ENCODE data around the gene NHSL1. TPM values are rescaled to one million over a fixed set of nuclear protein-coding genes. Genes with fewer than 3 reads are reported as not detected.

NHSL1 gene
- total and polyA plus RNA-seq, 2 of the 8 experiments (the other 6 are each of a cell fraction or from before 2014, with no cell fraction given) = 7.2 to 32.4 TPM

GRCh38 chr6:138440296-138440695 lies 59.0 kb downstream of the NHSL1 start:
- Histone ChIP-seq H3K23me2 (ENCODE audit: low read depth, low read length) (no peaks in the 10 kb centered on the region), H4K91ac (replicated peaks; ENCODE audit: insufficient read length, low read length) (no peak overlapping the region), H3K9me3 (ENCODE audit: insufficient read depth in 2 of 2, low read depth in 1 of 2, low read length in 1 of 2) (no peaks in the 10 kb centered on the region), H3K14ac (ENCODE audit: insufficient read length) (no peak overlapping the region), H2BK120ac (replicated peaks; ENCODE audit: low read depth, low read length) (no peak overlapping the region), H3K4me2 (ENCODE audit: insufficient read depth in 1 of 2, low read depth in 2 of 2, low read length in 2 of 2) (no peak overlapping the region), H2BK12ac (ENCODE audit: low read depth, low read length) (no peak overlapping the region), H3K4me3 (ENCODE audit: extremely low read depth in 1 of 4, insufficient read depth in 2 of 4, low read depth in 3 of 4, low read length in 4 of 4) (no peak overlapping the region), H4K20me1 (replicated peaks in 1 of 2; ENCODE audit: control insufficient read depth in 1 of 2, insufficient read depth in 2 of 2, low read length in 2 of 2) (no peaks in the 10 kb centered on the region), H2AK5ac (ENCODE audit: low read depth, low read length) (no peak overlapping the region), H2BK5ac (ENCODE audit: low read depth, low read length) (no peak overlapping the region), H3K36me3 (ENCODE audit: control insufficient read depth in 2 of 4, insufficient read depth in 4 of 4, low read length in 3 of 4) (peaks cover 0 to 19% (median 2%) of the 10 kb centered on the region in 4 experiments; a peak in 5 of 8 replicates), H2BK20ac (ENCODE audit: low read length) (no peak overlapping the region), H3K18ac (ENCODE audit: extremely low read depth, low read length) (no peak overlapping the region), H2AFZ (ENCODE audit: low read length) (no peak overlapping the region), H3K56ac (replicated peaks; ENCODE audit: insufficient read length, low read depth, low read length) (no peak overlapping the region), H3K79me1 (ENCODE audit: low read depth, low read length) (no peaks in the 10 kb centered on the region), H3K4ac (replicated peaks; ENCODE audit: insufficient read length, low read depth, low read length) (no peak overlapping the region), H3K27me3 (replicated peaks in 1 of 4; ENCODE audit: control insufficient read depth in 3 of 4, extremely low read depth in 1 of 4, insufficient read depth in 3 of 4, low read length in 3 of 4) (no peaks in the 10 kb centered on the region), H4K8ac (ENCODE audit: extremely low read depth, insufficient read depth, low read length) (no peak overlapping the region), H2BK15ac (ENCODE audit: low read length) (no peak overlapping the region), H4K5ac (ENCODE audit: insufficient read length, low read depth, low read length) (no peak overlapping the region), H3K9ac (replicated peaks in 1 of 4; ENCODE audit: extremely low read depth in 1 of 4, low read depth in 3 of 4, low read length in 3 of 4) (no peak overlapping the region), H3K4me1 (replicated peaks in 1 of 4; ENCODE audit: control insufficient read depth in 3 of 4, insufficient read depth in 4 of 4, low read length in 3 of 4) (no peaks in the 10 kb centered on the region), H3K79me2 (ENCODE audit: control insufficient read depth in 1 of 2, insufficient read depth in 2 of 2, low read length in 2 of 2) (no peaks in the 10 kb centered on the region), H3K27ac (ENCODE audit: low read depth, low read length) (no peak overlapping the region), H3K23ac (ENCODE audit: insufficient read length) (no peak overlapping the region)
- WGBS, 2 experiments (ENCODE audit: extremely low coverage in 1 of 2, insufficient coverage in 1 of 2, insufficient read length in 1 of 2, insufficient replicate concordance in 2 of 2, low coverage in 1 of 2, low lambda C conversion rate in 2 of 2, missing lambda C conversion rate in 1 of 2) = 92% methylated on average over 3 of the region's 3 CpGs; no CpG with 5 or more reads in 1 of the 2 experiments
- ChIA-PET CTCF (ENCODE audit: partially characterized antibody) (interaction anchor here (0.6 to 3.9 kb wide), 7 partner anchors 9 to 293 kb away, joined by 3 to 31 read pairs (median 4); no protein-coding TSS in a partner anchor), POLR2A (ENCODE audit: partially characterized antibody) (no interaction called here)
- no peak for FAIRE-seq
- DNase-seq (ENCODE audit: low read depth in 1 of 2, low spot score in 2 of 2) = no peak
- TF ChIP-seq POLR2AphosphoS5 (IDR thresholded peaks at IDR 0.05; ENCODE audit: low read depth, low read length) (no peak), NRF1 (IDR thresholded peaks at IDR 0.05; ENCODE audit: low read depth, low read length) (no peak), EP300 (IDR thresholded peaks at IDR 0.05; ENCODE audit: borderline replicate concordance in 1 of 2, low read depth in 2 of 2, low read length in 2 of 2) (no peak), ATF3 (IDR thresholded peaks at IDR 0.05; ENCODE audit: insufficient read depth, low read depth, low read length) (no peak), RFX5 (IDR thresholded peaks at IDR 0.05; ENCODE audit: borderline replicate concordance, low read depth, low read length) (no peak), RNF2 (IDR thresholded peaks at IDR 0.05; ENCODE audit: borderline replicate concordance, low read depth, low read length, missing control alignments, poor library complexity, severe bottlenecking) (no peak), SP2 (IDR thresholded peaks at IDR 0.05; ENCODE audit: low read length) (no peak), YY1 (IDR thresholded peaks at IDR 0.05; ENCODE audit: low read depth, low read length) (no peak), HDAC2 (IDR thresholded peaks at IDR 0.05; ENCODE audit: borderline replicate concordance in 1 of 2, low read depth in 2 of 2, low read length in 2 of 2) (no peak), BRCA1 (IDR thresholded peaks at IDR 0.05; ENCODE audit: low read depth, low read length) (no peak), TAF7 (optimal IDR thresholded peaks at IDR 0.05; ENCODE audit: borderline replicate concordance, low read depth, low read length) (no peak)
